Gastrocnemius medialis (tissue), 4 donors: Measurements from ENCODE around the gene TTLL6. TPM values are rescaled to one million over a fixed set of nuclear protein-coding genes. Genes with fewer than 3 reads are reported as not detected.

Experiments used
- ATAC-seq, 2 donors: fragments of 150-250 bp; one replicate each; pipeline ENCODE4 v1.9.1; 2016
- DNase-seq, 2 donors: peaks; one replicate each; pipeline ENCODE4 v3.0.0-alpha.2; 2019
- H3K27ac ChIP-seq, 4 donors: fragments of 200-600 bp; sonication (generic); 1 replicate in 1 of 4; 2 replicates in 3 of 4; pipeline ENCODE4 v1.5.1; 2016 to 2018; ENCODE audit warnings: mild to moderate bottlenecking in 2 of 4, moderate library complexity in 1 of 4
- H3K27me3 ChIP-seq, 3 donors: fragments of 200-600 bp; sonication (generic) in 2 of 3; 1 replicate in 1 of 3; 2 replicates in 2 of 3; pipeline versions ENCODE4 v1.5.1 to v1.6.0; 2016 to 2019; ENCODE audit warnings: mild to moderate bottlenecking in 1 of 3, moderate library complexity in 1 of 3
- H3K36me3 ChIP-seq, 2 donors: fragments of 200-600 bp; sonication (generic) in 1 of 2; one replicate each; pipeline ENCODE4 v1.5.1; 2017 to 2018
- H3K4me1 ChIP-seq, 2 donors: fragments of 200-600 bp; sonication (generic) in 1 of 2; one replicate each; pipeline ENCODE4 v1.5.1; 2016 to 2017; ENCODE audit warnings: mild to moderate bottlenecking in 2 of 2
- H3K4me3 ChIP-seq, 4 donors: fragments of 200-600 bp; sonication (generic) in 3 of 4; 1 replicate in 1 of 4; 2 replicates in 3 of 4; pipeline ENCODE4 v1.5.1; 2016 to 2019; ENCODE audit warnings: mild to moderate bottlenecking in 2 of 4
- H3K9me3 ChIP-seq, 3 donors: fragments of 200-600 bp; sonication (generic) in 2 of 3; 1 replicate in 1 of 3; 2 replicates in 2 of 3; pipeline ENCODE4 v1.5.1; 2016 to 2019
- POLR2A ChIP-seq, 2 donors: fragments of 450-650 bp; IDR thresholded peaks; one replicate each; pipeline ENCODE4 v1.6.1; 2017; ENCODE audit warnings: antibody characterized with exemption in 2 of 2, mild to moderate bottlenecking in 2 of 2, moderate library complexity in 2 of 2
- in situ Hi-C, 4 donors: fragments of 200-750 bp; cut with MboI; loops; one replicate each; pipeline versions ENCODE4 v1.15.0 to v1.8.0; 2017; ENCODE audit warnings: low sequenced_read_pairs in 4 of 4
- intact Hi-C: fragments of 100-400 bp; cut with DNase I; formaldehyde crosslinking; loops from one replicate; pipeline ENCODE4 v1.15.1; 2023; ENCODE audit warnings: low total_unique reads
- total RNA-seq, 4 donors: library from RNA; depleted of rRNA; stranded (reverse); fragments of >200 nt; gene quantifications; one replicate each; pipeline versions ENCODE4 v1.1.0 to v1.2.3, GENCODE V29; 2016
- TF ChIP-seq, protein P1 (sequence below), 5 experiments: fragments of 450-650 bp in 3 of 5; fragments of 200-600 bp in 2 of 5; sonication (generic) in 2 of 5; IDR thresholded peaks in 4 of 5; conservative IDR thresholded peaks in 1 of 5; 1 replicate in 4 of 5; 2 replicates in 1 of 5; pipeline ENCODE4 v1.5.1; 2016 to 2019; ENCODE audit warnings: antibody characterized with exemption in 5 of 5, mild to moderate bottlenecking in 3 of 5, moderate library complexity in 3 of 5

TTLL6 gene
- total RNA-seq, 4 donors from 2014 or later = 0.10 TPM; not detected in 2

DNA sequence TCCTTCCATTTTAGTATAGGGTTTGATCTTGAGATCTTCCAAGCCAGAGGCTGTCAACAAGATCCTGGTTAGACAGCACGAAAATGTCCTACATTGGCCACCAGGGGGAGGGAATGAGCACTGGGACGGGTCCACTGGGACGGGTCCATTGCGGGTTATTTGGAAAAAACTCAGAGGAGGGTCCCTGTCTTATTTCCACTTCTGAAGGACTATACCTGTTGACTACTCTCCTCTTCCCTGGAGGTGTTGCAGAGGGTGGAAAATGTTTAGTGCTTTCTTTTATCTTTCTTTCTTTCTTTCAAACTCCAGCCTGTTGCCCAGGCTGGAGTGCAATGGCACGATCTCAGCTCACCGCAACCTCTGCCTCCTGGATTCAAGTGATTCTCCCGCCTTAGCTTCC is 2.5 kb downstream of the TTLL6 start:
- ATAC-seq (peak in 1 of 2 donors; percentile 53), DNase-seq (peak; percentile 16 to 25)
- intact Hi-C loops (loop anchor here (1.0 kb wide), 1 partner anchor 64 kb away; no protein-coding TSS in a partner anchor), in situ Hi-C loops (loop anchor here in 3 of 4 donors (5.0 to 25.0 kb wide), 2 partner anchors 68 to 223 kb away; no protein-coding TSS in a partner anchor)
- H3K27me3 ChIP-seq = peaks cover 37 to 42% (median 40%) of the 10 kb centered on the region in 3 donors
- peaks cover 0 to 10% of the 10 kb centered on the region in 2 donors for H3K4me1 ChIP-seq
- no peak overlapping the region for H3K27ac ChIP-seq
- no peak overlapping the region for H3K4me3 ChIP-seq
- no peaks in the 10 kb centered on the region for H3K9me3 ChIP-seq
- no peaks in the 10 kb centered on the region for H3K36me3 ChIP-seq
- TF ChIP-seq, protein P1, sequence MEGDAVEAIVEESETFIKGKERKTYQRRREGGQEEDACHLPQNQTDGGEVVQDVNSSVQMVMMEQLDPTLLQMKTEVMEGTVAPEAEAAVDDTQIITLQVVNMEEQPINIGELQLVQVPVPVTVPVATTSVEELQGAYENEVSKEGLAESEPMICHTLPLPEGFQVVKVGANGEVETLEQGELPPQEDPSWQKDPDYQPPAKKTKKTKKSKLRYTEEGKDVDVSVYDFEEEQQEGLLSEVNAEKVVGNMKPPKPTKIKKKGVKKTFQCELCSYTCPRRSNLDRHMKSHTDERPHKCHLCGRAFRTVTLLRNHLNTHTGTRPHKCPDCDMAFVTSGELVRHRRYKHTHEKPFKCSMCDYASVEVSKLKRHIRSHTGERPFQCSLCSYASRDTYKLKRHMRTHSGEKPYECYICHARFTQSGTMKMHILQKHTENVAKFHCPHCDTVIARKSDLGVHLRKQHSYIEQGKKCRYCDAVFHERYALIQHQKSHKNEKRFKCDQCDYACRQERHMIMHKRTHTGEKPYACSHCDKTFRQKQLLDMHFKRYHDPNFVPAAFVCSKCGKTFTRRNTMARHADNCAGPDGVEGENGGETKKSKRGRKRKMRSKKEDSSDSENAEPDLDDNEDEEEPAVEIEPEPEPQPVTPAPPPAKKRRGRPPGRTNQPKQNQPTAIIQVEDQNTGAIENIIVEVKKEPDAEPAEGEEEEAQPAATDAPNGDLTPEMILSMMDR (IDR thresholded peaks at IDR 0.05 in 4 of 5, conservative IDR thresholded peaks at IDR 0.05 in 1 of 5) = peak; percentile 53 to 84 (median 65)
- no peak for TF ChIP-seq POLR2A (IDR thresholded peaks at IDR 0.05)

DNA sequence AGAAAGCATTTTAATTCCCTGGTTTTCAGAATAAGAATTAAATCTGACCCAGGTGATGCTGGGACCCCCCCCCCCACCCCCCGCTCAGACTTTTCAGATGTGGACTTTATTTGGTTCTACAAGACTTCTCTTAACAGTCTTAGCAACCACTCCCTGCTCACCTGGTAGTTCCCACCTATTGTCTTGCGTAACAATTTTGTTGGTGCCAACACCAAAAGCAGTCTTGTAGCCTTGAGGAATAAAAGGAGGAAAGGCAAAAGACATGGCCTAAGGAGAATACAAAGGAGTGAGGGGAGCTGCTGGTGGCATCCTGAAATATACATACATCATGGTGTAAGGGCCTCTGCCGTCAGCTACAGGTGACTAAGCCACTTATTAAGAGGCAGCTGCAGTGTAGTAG is 5.0 kb downstream of the TTLL6 start:
- Histone ChIP-seq H3K9me3 (no peaks in the 10 kb centered on the region), H3K4me1 (peaks cover 0 to 5% of the 10 kb centered on the region in 2 donors), H3K27ac (no peak overlapping the region), H3K36me3 (no peaks in the 10 kb centered on the region), H3K27me3 (peaks cover 20 to 23% (median 21%) of the 10 kb centered on the region in 3 donors), H3K4me3 (no peak overlapping the region)
- intact Hi-C loops (no loop called here), in situ Hi-C loops (loop anchor here in 3 of 4 donors (5.0 to 25.0 kb wide), 2 partner anchors 70 to 225 kb away; no protein-coding TSS in a partner anchor)
- TF ChIP-seq POLR2A (IDR thresholded peaks at IDR 0.05) = no peak
- TF ChIP-seq, protein P1 (IDR thresholded peaks at IDR 0.05 in 4 of 5, conservative IDR thresholded peaks at IDR 0.05 in 1 of 5) = no peak
- DNase-seq = no peak
- ATAC-seq = no peak

DNA sequence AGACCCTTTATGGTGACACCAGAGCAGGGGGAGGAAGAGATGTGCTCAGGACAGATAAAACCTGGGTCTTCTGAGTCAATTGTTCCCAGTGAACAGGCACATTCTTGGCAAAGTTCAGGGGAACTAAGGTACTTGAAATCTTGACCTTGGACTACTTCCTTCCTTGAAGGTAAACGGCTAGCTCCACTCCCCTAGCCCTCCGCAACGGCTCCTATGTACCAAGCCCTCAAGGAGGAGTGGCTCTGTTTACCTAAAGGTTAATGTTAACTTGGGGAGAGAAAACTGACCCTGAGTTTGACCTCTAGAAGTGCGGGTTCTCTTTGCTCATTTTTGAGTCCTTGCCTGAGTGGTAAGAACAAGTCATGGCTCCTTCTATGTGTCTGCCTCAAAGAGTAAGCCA is 7.8 kb downstream of the TTLL6 start:
- in situ Hi-C loops = loop anchor here in 2 of 4 donors (10.0 to 25.0 kb wide), 2 partner anchors 144 to 228 kb away; no protein-coding TSS in a partner anchor

DNA sequence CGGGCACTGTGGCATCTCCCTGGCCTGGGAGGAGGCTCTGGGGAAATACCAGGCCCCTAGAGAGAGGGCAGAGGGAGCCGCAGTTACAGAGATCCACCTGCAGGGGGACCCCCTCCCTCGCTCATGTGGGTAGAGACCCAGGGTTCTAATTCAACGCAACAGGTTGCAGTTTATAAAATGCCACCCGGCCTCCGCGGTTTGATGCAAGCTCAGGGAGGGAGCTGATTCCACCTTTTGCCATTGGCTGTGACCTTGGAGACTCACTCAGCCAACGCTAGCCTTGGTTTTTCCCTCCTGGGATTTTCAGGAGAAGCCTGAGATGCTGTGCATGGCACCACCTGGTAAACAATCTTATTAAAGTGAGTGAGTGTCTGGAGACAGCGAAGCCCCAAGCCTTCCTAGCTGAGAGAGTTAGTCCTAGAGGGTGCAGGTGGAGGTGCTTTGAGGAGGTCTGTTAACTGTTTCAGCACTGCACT is 12.1 kb downstream of the TTLL6 start:
- no peaks in the 10 kb centered on the region for H3K27me3 ChIP-seq
- no peak overlapping the region for H3K27ac ChIP-seq
- TF ChIP-seq, protein P1 (IDR thresholded peaks at IDR 0.05 in 4 of 5, conservative IDR thresholded peaks at IDR 0.05 in 1 of 5) = peak; percentile 78 to 92 (median 88)
- TF ChIP-seq POLR2A (IDR thresholded peaks at IDR 0.05) = no peak
- no peak overlapping the region for H3K4me3 ChIP-seq
- in situ Hi-C loops (loop anchor here in 2 of 4 donors (5.0 to 25.0 kb wide), 3 partner anchors 77 to 232 kb away; no protein-coding TSS in a partner anchor), intact Hi-C loops (loop anchor here (1.0 kb wide), 1 partner anchor 74 kb away; no protein-coding TSS in a partner anchor)
- peak; percentile 30 to 62 for ATAC-seq
- no peaks in the 10 kb centered on the region for H3K36me3 ChIP-seq
- DNase-seq = peak in 1 of 2 donors; percentile 18
- H3K9me3 ChIP-seq = no peaks in the 10 kb centered on the region
- H3K4me1 ChIP-seq = peaks cover 0 to 5% of the 10 kb centered on the region in 2 donors

More for the DNA sequence above, 7.8 kb downstream of the TTLL6 start:
- H3K9me3 ChIP-seq = no peaks in the 10 kb centered on the region
- TF ChIP-seq, protein P1 (IDR thresholded peaks at IDR 0.05 in 4 of 5, conservative IDR thresholded peaks at IDR 0.05 in 1 of 5) = no peak
- TF ChIP-seq POLR2A (IDR thresholded peaks at IDR 0.05) = no peak
- H3K4me1 ChIP-seq = peaks cover 0 to 5% of the 10 kb centered on the region in 2 donors
- ATAC-seq (no peak), DNase-seq (no peak)
- H3K36me3 ChIP-seq = no peaks in the 10 kb centered on the region
- H3K27ac ChIP-seq = no peak overlapping the region
- peaks cover 5 to 9% (median 5%) of the 10 kb centered on the region in 3 donors for H3K27me3 ChIP-seq
- intact Hi-C loops = no loop called here
- H3K4me3 ChIP-seq = no peak overlapping the region
